HG03457 (cell line): Measurements from ENCODE around the gene NME8.

Experiments used
- ATAC-seq: cut with Tn5 transposase; IDR thresholded peaks from one replicate; pipeline ENCODE4 v1.9.1; 2021; ENCODE audit warnings: moderate number of reproducible peaks; ENCODE audit not compliant: unreplicated experiment

The NME8 gene

DNA sequence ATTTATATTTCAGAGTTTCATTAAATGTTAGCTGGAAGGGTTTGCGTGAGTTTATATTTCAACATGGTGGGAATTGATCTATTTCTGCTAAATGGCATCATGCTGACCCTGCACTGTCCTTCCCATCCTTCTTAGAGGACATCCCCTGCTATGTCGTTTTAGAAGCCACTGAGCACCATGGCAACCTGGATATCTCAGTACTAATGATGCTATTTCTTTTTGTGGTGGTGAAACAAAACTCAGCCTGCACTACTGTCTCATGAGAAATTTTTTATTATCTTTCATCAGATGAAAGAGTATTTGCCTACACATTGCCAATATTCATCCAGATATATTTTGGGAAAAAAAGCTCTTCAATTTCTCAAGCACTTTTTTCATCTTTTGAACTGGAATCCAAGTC is 84.1 kb downstream of the NME8 start:
- ATAC-seq = no peak

DNA sequence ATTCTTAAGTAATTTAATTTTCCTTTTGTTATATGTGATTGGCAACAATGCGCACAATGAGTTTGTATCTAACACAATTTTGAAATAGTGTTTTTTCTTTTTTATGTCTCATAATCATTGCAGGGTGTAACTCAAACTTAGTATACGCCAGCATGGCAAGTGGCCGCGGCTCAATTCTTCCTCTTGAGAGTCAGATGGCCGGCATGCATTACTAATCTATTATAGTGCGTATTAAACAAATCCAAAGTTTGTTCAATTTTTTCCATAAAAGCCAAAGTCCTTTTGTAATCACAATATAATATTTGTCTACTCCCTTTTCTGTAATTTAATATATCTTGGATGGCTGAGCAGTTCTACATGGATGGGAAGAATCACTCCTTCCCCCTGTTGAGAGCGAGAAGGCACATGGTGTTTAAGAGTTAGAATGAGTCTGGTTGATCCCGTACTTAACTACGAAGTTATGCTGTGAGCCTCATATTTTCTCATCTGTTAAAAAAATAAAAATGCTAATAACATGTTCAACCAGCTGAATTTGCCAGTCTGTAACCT is 84.7 kb downstream of the NME8 start:
- no peak for ATAC-seq

DNA sequence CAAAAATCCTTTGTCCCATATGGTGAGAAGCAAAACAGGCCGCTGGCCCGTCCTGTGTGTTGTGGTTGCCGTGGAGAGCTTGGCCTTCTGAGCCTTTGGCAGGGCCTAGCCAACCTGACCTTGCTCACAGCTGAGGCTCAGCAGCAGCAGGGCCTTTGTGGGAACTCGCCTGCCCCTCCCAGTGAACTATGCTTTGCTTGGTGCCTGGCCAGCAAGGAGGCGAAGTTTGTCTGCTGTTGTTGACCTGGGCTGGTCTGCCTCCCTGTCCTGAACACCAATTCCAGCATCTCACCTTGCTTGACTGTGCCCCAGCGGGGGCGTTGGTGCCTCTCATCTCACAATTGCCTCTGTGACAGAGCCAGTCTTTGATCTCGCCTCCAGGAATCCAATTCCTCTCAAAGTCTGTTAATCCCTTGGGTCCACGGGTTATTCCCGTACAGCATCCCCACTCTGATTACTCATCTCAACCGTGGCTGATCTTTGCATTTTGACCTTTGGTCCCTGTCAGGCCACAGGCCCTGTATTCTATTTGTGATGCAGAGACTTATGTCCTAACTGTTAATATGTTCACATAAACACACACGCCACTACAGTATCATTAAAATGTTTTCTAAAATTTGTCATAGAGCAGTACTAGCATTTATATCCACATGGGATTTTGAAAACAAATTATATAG is 94.7 kb downstream of the NME8 start:
- no peak for ATAC-seq

DNA sequence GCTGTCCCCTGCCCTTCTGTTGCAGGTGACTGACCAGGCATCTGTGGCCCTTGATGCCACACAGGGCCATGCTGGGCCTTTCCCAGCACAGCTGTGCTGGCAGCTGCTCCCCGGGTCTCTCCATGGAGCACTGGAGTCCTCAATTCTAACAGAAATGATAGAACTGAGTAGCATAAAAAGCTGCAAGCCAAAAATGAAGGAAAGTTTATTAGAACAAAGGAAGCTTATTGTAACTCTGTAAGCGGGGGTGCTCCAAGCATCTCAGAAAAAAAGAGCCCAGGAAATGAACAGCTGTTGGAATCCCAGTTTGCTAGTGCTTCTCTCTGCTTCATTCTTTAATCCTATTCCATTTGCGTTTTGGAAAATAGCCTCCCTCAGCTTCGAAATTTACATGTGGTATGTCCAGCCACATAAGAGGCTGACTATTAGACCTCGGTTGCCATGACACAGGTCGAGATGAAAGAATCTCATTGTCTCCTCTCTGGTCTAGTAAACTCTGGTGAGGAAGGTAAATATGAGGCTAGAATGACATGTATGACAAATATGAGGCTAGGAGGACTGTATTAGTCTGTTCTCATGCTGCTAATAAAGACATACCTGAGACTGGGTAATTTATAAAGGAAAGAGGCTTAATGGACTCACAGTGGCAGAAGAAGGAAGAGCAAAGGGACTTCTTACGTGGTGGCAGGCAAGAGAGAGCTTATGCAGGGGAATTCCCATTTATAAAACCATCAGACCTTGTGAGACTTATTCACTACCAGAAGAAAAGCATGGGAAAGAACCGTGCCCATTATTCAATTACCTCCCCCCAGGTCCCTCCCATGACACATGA is 95.7 kb downstream of the NME8 start:
- ATAC-seq = no peak

DNA sequence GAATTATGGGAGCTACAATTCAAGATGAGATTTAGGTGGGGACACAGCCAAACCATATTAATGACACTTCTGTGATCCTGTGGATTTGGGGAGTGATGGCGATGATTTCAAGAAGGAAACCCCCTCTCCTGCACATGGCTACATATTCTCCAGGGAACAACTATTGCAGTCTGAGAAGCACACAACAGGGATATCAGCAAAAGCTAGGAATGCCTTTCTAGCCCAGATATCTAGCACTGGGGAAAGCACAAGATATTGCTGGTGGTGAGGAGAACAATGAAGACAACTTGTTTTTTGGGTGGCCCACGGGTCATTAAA is 96.3 kb downstream of the NME8 start:
- ATAC-seq = no peak

DNA sequence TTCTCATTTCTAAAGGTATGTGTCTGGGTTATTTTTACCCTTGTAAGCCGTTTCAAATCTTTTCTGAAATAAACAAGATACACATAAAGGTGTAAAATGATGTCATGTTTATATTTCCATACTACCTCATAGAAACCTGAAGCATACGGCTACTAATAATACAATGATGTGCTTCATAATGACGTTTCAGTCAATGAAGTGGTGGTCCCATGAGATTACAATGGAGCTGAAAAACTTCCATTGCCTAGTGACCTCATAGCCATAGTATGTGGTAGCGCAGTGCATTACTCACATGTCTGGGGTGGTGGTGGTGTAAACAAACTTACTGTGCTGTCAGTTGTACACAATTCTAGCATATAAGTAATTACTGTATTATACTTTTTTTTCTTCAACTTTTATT is 96.9 kb downstream of the NME8 start:
- ATAC-seq = no peak

DNA sequence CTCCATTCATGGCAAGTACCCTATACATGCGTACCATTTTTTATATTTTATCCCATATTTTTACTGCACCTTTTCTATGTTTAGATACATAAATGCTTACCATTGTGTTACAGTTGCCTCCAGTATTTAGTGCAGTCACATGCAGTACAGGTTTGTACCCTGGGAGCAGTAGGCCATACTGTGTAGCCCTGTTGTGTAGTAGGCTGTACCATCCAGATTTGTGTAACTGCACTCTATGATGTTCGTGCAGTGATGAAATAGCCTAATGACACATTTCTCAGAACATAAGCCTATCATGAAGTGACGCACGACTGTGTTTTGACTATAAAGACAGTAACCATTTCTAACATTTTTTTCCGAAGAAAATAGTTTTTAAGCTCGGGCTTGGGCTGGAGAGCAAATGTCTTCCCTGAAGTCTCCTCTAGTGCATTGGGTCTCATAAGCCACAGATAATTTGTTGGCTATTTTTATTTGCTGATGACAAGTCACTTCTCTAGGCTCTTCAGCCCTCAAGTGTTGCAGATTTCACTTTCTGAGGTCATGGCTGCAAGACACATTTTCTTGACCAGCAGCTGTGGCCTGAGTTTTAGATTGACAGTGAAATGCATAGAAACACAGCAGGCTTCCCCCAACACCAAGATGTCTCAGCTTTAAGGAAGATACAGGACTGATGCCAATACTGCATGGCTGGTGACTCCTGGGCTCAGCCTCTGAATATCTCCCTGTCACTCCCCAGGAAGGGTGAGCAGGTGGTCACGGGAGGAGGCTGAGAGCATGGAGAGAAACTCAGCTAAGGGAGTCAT is 98.9 kb downstream of the NME8 start:
- no peak for ATAC-seq

DNA sequence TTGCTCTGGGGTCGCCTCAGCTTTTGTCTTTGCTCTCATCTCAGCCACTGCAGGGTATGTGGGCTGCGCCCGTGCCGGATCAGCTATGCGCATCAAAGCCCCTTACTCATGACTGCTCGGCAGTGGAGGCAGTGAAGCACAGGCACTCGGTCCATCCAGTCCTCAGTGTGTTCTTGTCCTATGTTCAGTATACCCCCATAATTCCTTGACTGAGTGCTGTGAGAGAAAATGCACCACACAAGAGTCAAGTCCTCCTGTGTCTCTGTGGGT is 99.5 kb downstream of the NME8 start:
- no peak for ATAC-seq
